G401.6 (cell line): ENCODE measurements around the gene NUMA1.

Source experiments
- FAIRE-seq: peaks from 2 replicates; lab custom pipeline; 2012; peaks lifted over from hg19 to GRCh38; lab: Jason Lieb, UNC

The NUMA1 gene

DNA sequence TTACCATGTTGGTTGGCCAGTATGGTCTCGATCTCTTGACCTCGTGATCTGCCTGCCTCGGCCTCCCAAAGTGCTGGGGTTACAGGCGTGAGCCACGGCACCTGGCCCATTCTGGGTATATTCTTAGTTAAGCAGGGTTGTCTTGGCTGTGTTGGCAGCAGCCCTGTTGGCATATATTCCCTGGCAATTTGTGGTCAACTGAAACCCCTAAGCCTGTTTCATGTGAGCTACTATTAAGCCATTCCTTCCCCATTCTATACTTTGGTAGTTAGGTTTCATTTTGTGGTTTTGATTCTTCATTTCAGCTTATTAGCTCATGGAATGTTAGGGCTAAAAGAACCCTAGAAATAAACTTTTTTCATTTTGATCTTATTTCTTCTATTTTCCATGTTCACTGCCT lies 103.8 kb downstream of the NUMA1 start:
- no peak for FAIRE-seq

DNA sequence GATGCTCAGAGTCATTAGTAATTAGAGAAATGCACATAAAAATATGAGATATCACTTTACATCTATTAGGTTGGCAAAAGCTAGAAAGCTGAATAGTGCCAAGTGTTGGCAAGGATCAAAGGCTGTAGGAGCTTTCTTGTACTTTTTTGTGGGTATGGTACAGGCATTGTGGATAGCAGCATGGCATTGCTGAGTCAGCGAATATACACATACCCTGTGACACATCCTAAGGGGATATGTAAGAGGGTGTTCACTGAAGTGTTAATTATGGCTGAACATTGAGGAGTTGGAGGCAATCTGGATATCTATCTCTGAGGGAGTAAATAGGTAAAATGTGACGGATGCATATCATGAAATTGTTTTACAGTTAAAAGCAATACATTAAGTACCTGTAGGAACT lies 108.7 kb downstream of the NUMA1 start:
- FAIRE-seq, result no peak

DNA sequence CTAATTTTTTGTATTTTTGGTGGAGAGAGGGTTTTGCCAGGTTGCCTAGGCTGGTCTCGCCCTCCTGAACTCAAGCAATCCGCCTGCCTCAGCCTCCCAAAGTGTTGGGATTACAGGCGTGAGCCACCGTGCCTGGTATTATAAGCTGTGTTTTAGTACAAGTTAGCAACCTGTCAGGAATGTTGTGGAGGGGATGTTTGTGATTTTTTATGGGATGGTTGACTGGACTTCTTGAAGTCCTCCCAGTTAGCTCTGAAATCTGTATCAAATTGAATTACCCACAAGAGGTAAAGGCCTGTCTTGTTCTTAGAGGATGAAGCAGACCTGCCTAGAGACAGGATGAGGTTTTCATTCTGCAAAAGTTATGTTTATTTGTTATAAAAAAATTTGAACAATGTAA lies 115.7 kb downstream of the NUMA1 start:
- FAIRE-seq, result no peak

DNA sequence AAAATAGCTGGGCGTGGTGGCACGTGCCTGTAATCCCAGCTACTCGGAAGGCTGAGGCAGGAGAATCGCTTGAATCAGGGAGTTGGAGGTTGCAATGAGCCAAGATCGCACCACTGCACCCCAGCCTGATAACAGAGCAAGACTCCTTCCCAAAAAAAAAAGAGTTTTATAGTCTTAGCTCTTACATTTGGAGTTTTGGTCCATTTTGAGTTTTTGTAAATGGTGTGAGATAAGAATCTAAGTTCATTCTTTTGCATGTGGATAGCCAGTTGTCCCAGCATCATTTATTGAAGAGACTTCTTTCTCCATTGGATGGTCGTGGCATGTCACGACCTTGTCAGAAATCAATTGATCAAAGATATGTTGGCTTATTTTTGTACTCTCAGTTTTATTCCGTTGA lies 116.9 kb downstream of the NUMA1 start:
- no peak for FAIRE-seq

DNA sequence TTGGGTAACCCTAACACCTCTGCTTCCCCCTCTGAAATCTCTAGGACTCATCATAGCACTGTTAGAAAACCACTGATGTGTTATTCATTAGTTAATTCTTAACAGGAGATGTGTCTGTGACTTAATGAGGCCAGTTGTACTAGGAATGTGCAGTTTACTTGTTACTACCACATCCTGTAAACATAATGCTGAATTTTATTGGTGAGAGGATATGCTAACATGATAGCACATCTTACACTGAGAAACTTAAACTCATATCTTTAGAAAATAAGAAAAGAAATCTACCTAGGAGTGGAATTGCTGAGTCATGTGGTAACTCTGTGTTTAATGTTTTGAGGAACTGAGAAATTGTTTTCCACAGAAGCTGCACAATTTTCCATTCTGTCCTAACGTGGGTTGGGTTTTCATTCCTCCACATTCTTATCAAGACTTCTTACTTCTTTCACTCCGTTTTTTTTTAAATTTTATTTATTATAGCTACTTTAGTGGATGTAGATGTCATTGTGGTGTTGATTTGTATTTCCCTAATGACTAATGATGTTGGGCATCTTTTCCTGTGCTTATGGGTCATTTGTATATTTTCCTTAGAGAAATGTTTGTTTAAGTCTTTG lies 117.8 kb downstream of the NUMA1 start:
- FAIRE-seq, result no peak

- FAIRE-seq, result no peak
Observed at GRCh38 chr11:71955898-71956456, 124.4 kb downstream of the NUMA1 start.
